HG03095 (cell line): Measurements from ENCODE around the gene TMEM238.

Experiments used
- ATAC-seq: cut with Tn5 transposase; IDR thresholded peaks from one replicate; pipeline ENCODE4 v1.9.1; 2021; ENCODE audit warnings: moderate library complexity; ENCODE audit not compliant: unreplicated experiment

TMEM238 gene

DNA sequence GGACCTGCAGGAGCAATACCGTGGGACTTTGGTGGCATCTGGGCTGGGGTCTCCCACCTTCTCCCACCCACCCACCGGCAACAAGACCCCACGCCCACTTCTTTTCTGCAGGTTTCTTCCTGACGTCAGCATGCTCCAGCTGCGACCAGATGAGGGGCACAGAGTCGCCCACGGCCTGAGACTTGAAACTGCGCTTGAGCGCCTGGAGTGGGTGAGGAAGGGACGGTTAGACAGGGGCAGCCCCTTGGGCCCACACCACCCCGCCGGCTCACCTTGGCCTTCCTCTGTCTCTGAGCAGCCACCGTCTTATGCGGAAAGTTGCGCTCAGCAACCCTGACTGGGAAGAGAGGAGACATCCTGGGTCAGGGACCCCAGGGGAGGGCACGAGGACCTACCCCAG, 23.2 kb downstream of the TMEM238 start:
- no peak for ATAC-seq

DNA sequence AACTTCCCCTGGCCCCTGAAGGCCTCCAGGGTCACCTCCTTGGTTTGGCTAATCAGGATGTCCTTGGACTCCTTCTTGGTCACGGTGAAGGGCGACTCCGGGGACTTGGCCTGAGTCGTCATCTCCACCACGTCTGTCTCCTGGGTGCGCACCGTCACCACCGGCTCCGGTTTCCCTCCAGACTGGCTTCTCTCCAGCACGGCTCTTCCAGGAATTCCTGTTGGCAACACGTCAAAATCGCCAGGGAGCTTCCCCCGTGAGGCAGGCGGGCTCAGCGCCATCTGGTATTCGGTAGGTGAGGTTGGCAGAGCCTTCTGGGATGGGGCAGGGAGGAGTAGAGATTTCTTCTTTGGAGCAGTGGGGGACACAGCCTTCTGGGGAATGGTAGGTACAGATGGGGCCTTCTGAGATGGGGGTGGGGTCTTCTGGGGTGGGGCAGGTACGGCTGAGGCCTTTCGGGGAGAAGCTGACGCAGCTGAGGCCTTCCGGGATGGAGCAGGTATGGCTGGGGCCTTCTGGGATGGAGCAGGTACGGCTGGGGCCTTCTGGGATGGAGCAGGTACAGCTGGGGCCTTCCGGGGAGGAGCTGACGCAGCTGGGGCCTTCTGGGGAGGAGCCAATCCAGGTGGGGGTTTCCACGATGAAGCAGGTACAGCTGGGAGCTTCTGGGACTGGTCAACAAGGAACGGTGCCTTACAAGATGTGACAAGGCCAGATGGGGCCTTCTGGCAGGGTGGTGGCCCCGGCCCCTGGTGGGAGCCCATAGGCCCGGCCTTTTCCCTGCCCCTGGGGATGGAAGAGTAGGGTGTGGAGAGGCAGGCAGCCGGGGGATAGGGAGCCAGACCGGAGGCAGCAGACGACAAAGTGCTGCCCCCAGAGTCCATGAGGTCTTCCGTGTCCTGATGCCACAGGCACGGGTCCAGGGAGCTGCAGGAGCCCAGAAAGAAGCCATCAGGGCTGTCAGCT, 24.9 kb downstream of the TMEM238 start:
- no peak for ATAC-seq

- no peak for ATAC-seq
Measured at GRCh38 chr19:55358493-55358892, 25.6 kb downstream of the TMEM238 start.

GRCh38 chr19:55355213-55355821, 28.8 kb downstream of the TMEM238 start:
- ATAC-seq = no peak

GRCh38 chr19:55354698-55355212, 29.3 kb downstream of the TMEM238 start, which contains the start of gene COX6B2:
COX6B2 (minus strand) TSS chr19:55354719; CDS start chr19:55354521, 198 bp downstream.
- no peak for ATAC-seq

DNA sequence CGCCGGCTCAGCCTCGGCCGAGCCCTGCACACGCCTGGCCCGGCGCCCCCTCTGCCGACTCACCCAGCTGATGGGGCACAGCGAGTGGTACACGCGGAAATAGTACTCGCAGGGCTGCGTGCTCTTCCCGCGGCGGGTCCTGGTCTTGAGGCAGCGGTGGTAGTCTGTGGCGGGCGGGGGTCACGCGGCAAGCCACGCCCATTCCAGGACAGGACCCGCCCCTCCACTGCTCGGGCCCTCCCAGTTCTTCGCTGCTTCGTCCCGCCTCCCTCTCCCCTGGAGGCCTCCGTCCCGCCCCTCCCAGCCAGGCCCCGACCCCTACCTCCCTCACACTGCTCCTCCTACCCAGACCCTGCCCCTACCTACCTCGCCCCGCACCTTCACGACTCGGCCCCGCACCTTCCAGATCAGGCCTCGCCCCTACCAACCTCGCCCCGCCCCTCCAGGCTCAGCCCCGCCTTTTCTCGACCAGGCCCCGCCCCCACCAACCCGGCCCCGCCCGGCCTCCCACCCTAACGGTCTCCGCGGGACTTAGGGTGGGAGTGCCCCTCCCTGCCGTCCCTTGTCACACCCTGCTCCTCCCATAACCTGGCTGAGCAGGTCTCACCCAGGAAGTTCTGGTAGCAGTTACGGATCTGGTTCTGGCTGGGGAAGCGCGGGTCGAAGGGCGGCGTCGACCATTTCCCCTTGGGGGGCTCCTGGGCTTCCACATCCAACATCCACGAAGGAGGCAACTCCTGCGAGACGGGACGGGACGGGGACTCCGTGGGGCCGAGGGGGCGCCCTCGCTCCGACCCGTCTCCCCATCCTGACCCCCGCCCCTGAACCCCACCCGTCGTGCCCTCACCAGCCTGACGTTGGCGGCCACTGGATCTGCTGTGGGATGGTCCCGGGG, 30.0 kb downstream of the TMEM238 start:
- no peak for ATAC-seq

- ATAC-seq = no peak
Measured at GRCh38 chr19:55353356-55353802, 30.7 kb downstream of the TMEM238 start.

- ATAC-seq = no peak
Measured at GRCh38 chr19:55352549-55353145, 31.4 kb downstream of the TMEM238 start.

DNA sequence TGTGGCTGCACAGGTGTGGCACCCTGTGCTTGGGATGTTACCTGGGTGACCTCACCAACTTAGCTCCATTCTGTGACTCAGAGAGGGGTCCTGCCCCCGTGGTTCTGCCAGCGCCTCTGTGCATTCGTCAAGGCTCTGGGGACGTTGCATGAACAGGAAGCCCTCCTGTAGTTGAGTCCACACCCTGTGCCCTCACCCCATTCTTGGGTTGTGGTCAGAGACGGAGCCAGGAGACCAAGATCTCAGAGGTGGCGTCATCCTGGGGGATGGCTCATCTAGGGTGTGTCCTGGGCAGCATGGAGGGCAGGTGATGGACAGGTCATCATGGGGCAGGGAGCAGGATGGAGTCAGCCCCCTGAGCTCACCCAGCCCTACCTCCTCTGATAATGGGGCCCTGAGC, 32.1 kb downstream of the TMEM238 start:
- ATAC-seq = no peak

GRCh38 chr19:55350620-55351315, 33.3 kb downstream of the TMEM238 start:
- ATAC-seq = no peak

GRCh38 chr19:55348317-55349034, 35.6 kb downstream of the TMEM238 start:
- no peak for ATAC-seq

GRCh38 chr19:55347442-55348009, 36.6 kb downstream of the TMEM238 start:
- no peak for ATAC-seq

- ATAC-seq = no peak
Measured at GRCh38 chr19:55346725-55347441, 37.2 kb downstream of the TMEM238 start.

DNA sequence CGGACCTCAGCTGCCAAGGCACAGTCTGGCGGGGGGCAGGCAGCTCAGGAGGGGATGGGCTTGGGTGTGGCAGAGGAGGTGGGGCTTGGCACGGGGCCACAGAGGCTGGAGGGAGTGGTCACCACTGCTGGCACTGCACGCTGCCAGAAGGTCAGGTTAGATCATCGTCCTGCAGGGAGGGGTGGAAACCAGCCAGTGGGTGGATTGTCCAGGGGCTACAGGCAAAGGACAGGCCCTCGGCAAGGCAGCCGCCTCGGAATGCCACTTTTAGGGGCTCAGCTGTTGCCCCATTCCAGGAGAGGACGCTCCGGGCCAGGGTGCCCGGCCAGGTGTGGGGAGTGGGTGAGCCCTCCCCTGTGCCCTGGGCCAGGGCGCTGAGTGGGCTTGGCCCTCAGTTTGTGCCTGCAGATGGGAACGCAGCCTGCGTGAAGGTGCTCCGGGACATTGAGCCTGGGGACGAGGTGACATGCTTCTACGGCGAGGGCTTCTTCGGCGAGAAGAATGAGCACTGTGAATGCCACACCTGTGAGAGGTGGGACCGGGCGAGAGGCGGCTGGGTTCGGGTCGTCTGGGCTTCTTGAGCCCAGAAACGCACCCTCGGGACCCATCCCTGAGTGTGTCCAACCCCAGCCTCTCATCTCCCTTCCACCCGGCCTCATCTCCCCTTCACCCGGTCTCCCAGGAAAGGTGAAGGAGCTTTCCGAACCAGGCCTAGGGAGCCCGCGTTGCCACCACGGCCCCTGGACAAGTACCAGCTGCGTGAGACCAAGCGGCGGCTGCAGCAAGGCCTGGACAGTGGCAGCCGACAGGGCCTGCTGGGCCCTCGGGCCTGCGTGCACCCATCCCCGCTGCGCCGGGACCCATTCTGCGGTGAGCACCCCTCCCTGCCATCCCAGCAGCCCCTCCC, 38.0 kb downstream of the TMEM238 start:
- no peak for ATAC-seq

GRCh38 chr19:55345101-55345817, 38.8 kb downstream of the TMEM238 start:
- no peak for ATAC-seq

- ATAC-seq = no peak
Measured at GRCh38 chr19:55344444-55344843, 39.6 kb downstream of the TMEM238 start.
